K562 (cell line): ENCODE measurements around the gene PPP1R15A. TPM values are rescaled to one million over a fixed set of nuclear protein-coding genes. Genes with fewer than 3 reads are reported as not detected.
A peak's percentile ranks its signal among the peaks of the same experiment; 100 is the strongest.

Experiments used
- ARID2 ChIP-seq: fragments of 450-650 bp; IDR thresholded peaks from 2 replicates; pipeline ENCODE4 v1.6.1; 2017; ENCODE audit warnings: antibody characterized with exemption, mild to moderate bottlenecking
- EGR1 ChIP-seq: fragments of 450-650 bp; conservative IDR thresholded peaks from 2 replicates; pipeline ENCODE4 v1.6.1; 2017; ENCODE audit warnings: mild to moderate bottlenecking
- FOXK1 ChIP-seq: sonication (generic); formaldehyde crosslinking; IDR thresholded peaks from 2 replicates; pipeline ENCODE4 v1.8.0; 2022; ENCODE audit warnings: missing genetic modification reagents, mild to moderate bottlenecking, borderline replicate concordance
- L3MBTL2 ChIP-seq: fragments of 450-650 bp; IDR thresholded peaks from 2 replicates; pipeline ENCODE4 v1.6.1; 2016; ENCODE audit warnings: mild to moderate bottlenecking, moderate library complexity
- MCM3 ChIP-seq: fragments of 450-650 bp; IDR thresholded peaks from 2 replicates; pipeline ENCODE4 v1.6.1; 2016
- NBN ChIP-seq: fragments of 450-650 bp; IDR thresholded peaks from 2 replicates; pipeline ENCODE4 v1.6.1; 2016; ENCODE audit warnings: low read depth, mild to moderate bottlenecking
- NFIC ChIP-seq: fragments of 450-650 bp; IDR thresholded peaks from 2 replicates; pipeline ENCODE4 v1.6.1; 2017; ENCODE audit warnings: mild to moderate bottlenecking, inconsistent platforms
- NR3C1 ChIP-seq: sonication (generic); formaldehyde crosslinking; IDR thresholded peaks from 2 replicates; pipeline ENCODE4 v1.8.1; 2022; ENCODE audit warnings: missing genetic modification reagents
- NRF1 ChIP-seq, 2 experiments: fragments of 450-650 bp; IDR thresholded peaks in 1 of 2; conservative IDR thresholded peaks in 1 of 2; 2 replicates each; pipeline ENCODE4 v1.6.1; 2014; ENCODE audit warnings: mild to moderate bottlenecking in 2 of 2
- PURB ChIP-seq: sonication (generic); formaldehyde crosslinking; IDR thresholded peaks from 2 replicates; pipeline ENCODE4 v1.9.0; 2021; ENCODE audit warnings: low read depth, mild to moderate bottlenecking, missing genetic modification reagents
- RFX5 ChIP-seq: IDR thresholded peaks from 2 replicates; pipeline ENCODE4 v1.6.1; 2011; ENCODE audit warnings: low read depth, mild to moderate bottlenecking, improper control_type of control experiment, low read length
- SRSF1 ChIP-seq: fragments of 200-400 bp; formaldehyde crosslinking; IDR thresholded peaks from 2 replicates; pipeline ENCODE4 v1.6.1; 2017; ENCODE audit warnings: mild to moderate bottlenecking, low read depth, low read length, moderate library complexity
- YY1 ChIP-seq, 3 experiments: IDR thresholded peaks; 2 replicates each; pipeline ENCODE4 v1.6.1; 2011; ENCODE audit warnings: low read length in 2 of 3, mild to moderate bottlenecking in 2 of 3, moderate library complexity in 2 of 3, borderline replicate concordance in 1 of 3, control low read depth in 1 of 3, low read depth in 1 of 3; ENCODE audit not compliant: insufficient read depth in 3 of 3, insufficient replicate concordance in 2 of 3, control insufficient read depth in 1 of 3, insufficient read length in 1 of 3; ENCODE audit errors: extremely low read depth in 1 of 3
- ZFP30 ChIP-seq: fragments of 250-450 bp; sonication (Bioruptor Pico); IDR thresholded peaks from 2 replicates; pipeline ENCODE4 v1.8.0; 2022; ENCODE audit warnings: moderate library complexity, mild to moderate bottlenecking, inconsistent platforms, borderline replicate concordance
- ZNF24 ChIP-seq: fragments of 450-650 bp; IDR thresholded peaks from 2 replicates; pipeline ENCODE4 v1.6.1; 2016
- ZNF77 ChIP-seq: fragments of 250-450 bp; sonication (Bioruptor Pico); IDR thresholded peaks from 2 replicates; pipeline ENCODE4 v1.5.0; 2020
- ZZZ3 ChIP-seq: fragments of 450-650 bp; IDR thresholded peaks from 2 replicates; pipeline ENCODE4 v1.6.1; 2016; ENCODE audit warnings: antibody characterized with exemption, mild to moderate bottlenecking, moderate library complexity
- polyA plus RNA-seq, 8 experiments: library from polyadenylated mRNA; depleted of rRNA in 4 of 8; stranded (reverse) in 5 of 8; unstranded in 3 of 8; fragments of >200 nt; fragmentation: Nextera tagmentation in 2 of 8; fragmentation: Illumina TruSeq in 1 of 8; extraction: Ambion mirVana in 2 of 8; extraction: Trizol in 1 of 8; gene quantifications; 2 replicates each; pipeline versions ENCODE4 v1.2.1 to v1.2.3, GENCODE V29; 2011 to 2014; ENCODE audit warnings: inconsistent platforms in 1 of 8, missing spikeins in 1 of 8
- total RNA-seq, 7 experiments: library from RNA; depleted of rRNA in 6 of 7; stranded (reverse); fragments of >200 nt in 6 of 7; fragmentation: Illumina TruSeq in 2 of 7; extraction: Trizol in 2 of 7; gene quantifications; 2 replicates each; pipeline versions ENCODE4 v1.2.1 to v1.2.3, GENCODE V29; 2011 to 2021; ENCODE audit warnings: low replicate concordance in 1 of 7
- TF ChIP-seq, protein P1 (sequence below): sonication (generic); formaldehyde crosslinking; IDR thresholded peaks from 2 replicates; pipeline ENCODE4 v1.8.0; 2022; ENCODE audit warnings: mild to moderate bottlenecking, missing genetic modification reagents
- TF ChIP-seq, protein P2 (sequence below): IDR thresholded peaks from 3 replicates; pipeline ENCODE4 v1.6.1; 2011; ENCODE audit warnings: borderline replicate concordance, mild to moderate bottlenecking, moderate library complexity; ENCODE audit not compliant: insufficient read length; ENCODE audit errors: extremely low read depth
- TF ChIP-seq, protein P3 (sequence below): fragments of 250-450 bp; sonication (Bioruptor Pico); IDR thresholded peaks from 2 replicates; pipeline ENCODE4 v1.5.0; 2021; ENCODE audit warnings: mild to moderate bottlenecking, borderline replicate concordance
- TF ChIP-seq, protein P4 (sequence below): fragments of 450-650 bp; IDR thresholded peaks from 2 replicates; pipeline ENCODE4 v1.6.1; 2017; ENCODE audit warnings: mild to moderate bottlenecking, moderate library complexity

Gene PPP1R15A
- total and polyA plus RNA-seq, 9 of the 15 experiments (the other 6 are each of a cell fraction or from before 2014, with no cell fraction given): 0.42 to 73.7 (median 44.0) TPM

DNA sequence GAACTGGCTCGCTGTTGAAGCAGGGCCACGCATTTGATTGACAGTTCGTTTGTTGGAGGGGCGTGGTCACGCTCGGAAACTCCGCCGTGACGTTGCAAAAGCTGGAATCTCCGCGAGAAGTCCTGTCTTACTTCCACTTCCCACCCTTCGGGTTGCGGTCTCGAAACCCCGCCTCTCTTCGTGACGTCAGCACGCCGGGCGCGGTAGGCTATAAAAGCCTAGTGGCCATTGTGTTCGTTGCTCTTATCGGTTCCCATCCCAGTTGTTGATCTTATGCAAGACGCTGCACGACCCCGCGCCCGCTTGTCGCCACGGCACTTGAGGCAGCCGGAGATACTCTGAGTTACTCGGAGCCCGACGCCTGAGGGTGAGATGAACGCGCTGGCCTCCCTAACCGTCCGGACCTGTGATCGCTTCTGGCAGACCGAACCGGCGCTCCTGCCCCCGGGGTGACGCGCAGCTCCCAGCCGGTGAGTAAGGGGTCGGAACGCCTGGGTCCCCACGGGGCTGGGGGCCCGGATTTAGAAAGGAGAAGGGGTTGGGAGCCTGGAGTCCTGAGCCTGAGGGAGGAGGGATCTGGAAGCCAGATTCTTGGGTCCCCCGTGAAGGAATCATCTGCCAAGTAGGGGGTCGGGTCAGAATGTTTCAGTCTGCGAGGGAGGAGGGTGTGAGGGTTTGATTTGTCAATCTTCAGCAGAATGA is at the start of gene PPP1R15A (continued):
- TF ChIP-seq, protein P1, sequence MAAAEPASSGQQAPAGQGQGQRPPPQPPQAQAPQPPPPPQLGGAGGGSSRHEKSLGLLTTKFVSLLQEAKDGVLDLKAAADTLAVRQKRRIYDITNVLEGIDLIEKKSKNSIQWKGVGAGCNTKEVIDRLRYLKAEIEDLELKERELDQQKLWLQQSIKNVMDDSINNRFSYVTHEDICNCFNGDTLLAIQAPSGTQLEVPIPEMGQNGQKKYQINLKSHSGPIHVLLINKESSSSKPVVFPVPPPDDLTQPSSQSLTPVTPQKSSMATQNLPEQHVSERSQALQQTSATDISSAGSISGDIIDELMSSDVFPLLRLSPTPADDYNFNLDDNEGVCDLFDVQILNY (CRISPR knock-in tag): peak; percentile 56; the same call in 1 of the 2 replicates
- TF ChIP-seq SRSF1 (no peak), NRF1 (conservative IDR thresholded peaks at IDR 0.05 in 1 of 2, IDR thresholded peaks at IDR 0.05 in 1 of 2) (peak; percentile 58; a peak in 3 of 4 replicates), L3MBTL2 (no peak), ZNF77 (CRISPR knock-in tag) (no peak), RFX5 (peak; percentile 47; the same call in 1 of the 2 replicates), FOXK1 (CRISPR knock-in tag) (peak; percentile 98), PURB (CRISPR knock-in tag) (no peak), YY1 (IDR thresholded peaks at IDR 0.05; ENCODE audit: borderline replicate concordance in 1 of 3, control insufficient read depth in 1 of 3, extremely low read depth in 1 of 3, insufficient read depth in 3 of 3, insufficient read length in 1 of 3, insufficient replicate concordance in 2 of 3, low read depth in 1 of 3, low read length in 2 of 3) (peak in 2 of 3 experiments; percentile 82 to 90), MCM3 (no peak), NFIC (peak; percentile 67), NR3C1 (CRISPR knock-in tag) (no peak), ZZZ3 (no peak), EGR1 (no peak; the same call in 1 of the 2 replicates), ZNF24 (peak; percentile 65), ARID2 (no peak), NBN (peak; percentile 88), ZFP30 (no peak)
- TF ChIP-seq, protein P2, sequence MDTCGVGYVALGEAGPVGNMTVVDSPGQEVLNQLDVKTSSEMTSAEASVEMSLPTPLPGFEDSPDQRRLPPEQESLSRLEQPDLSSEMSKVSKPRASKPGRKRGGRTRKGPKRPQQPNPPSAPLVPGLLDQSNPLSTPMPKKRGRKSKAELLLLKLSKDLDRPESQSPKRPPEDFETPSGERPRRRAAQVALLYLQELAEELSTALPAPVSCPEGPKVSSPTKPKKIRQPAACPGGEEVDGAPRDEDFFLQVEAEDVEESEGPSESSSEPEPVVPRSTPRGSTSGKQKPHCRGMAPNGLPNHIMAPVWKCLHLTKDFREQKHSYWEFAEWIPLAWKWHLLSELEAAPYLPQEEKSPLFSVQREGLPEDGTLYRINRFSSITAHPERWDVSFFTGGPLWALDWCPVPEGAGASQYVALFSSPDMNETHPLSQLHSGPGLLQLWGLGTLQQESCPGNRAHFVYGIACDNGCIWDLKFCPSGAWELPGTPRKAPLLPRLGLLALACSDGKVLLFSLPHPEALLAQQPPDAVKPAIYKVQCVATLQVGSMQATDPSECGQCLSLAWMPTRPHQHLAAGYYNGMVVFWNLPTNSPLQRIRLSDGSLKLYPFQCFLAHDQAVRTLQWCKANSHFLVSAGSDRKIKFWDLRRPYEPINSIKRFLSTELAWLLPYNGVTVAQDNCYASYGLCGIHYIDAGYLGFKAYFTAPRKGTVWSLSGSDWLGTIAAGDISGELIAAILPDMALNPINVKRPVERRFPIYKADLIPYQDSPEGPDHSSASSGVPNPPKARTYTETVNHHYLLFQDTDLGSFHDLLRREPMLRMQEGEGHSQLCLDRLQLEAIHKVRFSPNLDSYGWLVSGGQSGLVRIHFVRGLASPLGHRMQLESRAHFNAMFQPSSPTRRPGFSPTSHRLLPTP: no peak
- TF ChIP-seq, protein P3, sequence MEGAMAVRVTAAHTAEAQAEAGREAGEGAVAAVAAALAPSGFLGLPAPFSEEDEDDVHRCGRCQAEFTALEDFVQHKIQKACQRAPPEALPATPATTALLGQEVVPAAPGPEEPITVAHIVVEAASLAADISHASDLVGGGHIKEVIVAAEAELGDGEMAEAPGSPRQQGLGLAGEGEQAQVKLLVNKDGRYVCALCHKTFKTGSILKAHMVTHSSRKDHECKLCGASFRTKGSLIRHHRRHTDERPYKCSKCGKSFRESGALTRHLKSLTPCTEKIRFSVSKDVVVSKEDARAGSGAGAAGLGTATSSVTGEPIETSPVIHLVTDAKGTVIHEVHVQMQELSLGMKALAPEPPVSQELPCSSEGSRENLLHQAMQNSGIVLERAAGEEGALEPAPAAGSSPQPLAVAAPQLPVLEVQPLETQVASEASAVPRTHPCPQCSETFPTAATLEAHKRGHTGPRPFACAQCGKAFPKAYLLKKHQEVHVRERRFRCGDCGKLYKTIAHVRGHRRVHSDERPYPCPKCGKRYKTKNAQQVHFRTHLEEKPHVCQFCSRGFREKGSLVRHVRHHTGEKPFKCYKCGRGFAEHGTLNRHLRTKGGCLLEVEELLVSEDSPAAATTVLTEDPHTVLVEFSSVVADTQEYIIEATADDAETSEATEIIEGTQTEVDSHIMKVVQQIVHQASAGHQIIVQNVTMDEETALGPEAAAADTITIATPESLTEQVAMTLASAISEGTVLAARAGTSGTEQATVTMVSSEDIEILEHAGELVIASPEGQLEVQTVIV (CRISPR knock-in tag): no peak
- TF ChIP-seq, protein P4, sequence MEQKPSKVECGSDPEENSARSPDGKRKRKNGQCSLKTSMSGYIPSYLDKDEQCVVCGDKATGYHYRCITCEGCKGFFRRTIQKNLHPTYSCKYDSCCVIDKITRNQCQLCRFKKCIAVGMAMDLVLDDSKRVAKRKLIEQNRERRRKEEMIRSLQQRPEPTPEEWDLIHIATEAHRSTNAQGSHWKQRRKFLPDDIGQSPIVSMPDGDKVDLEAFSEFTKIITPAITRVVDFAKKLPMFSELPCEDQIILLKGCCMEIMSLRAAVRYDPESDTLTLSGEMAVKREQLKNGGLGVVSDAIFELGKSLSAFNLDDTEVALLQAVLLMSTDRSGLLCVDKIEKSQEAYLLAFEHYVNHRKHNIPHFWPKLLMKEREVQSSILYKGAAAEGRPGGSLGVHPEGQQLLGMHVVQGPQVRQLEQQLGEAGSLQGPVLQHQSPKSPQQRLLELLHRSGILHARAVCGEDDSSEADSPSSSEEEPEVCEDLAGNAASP: no peak
